HG02852 (cell line): ENCODE measurements around the gene GPR108.
"Not testable (repeated sequence)": the region's sequence is repeated elsewhere in the genome, so short reads cannot be mapped to it uniquely, and the experiment has no call there.

Source experiments
- ATAC-seq: cut with Tn5 transposase; IDR thresholded peaks from one replicate; pipeline ENCODE4 v1.9.1; 2021; ENCODE audit warnings: mild to moderate bottlenecking, moderate library complexity; ENCODE audit not compliant: unreplicated experiment

Gene GPR108

DNA sequence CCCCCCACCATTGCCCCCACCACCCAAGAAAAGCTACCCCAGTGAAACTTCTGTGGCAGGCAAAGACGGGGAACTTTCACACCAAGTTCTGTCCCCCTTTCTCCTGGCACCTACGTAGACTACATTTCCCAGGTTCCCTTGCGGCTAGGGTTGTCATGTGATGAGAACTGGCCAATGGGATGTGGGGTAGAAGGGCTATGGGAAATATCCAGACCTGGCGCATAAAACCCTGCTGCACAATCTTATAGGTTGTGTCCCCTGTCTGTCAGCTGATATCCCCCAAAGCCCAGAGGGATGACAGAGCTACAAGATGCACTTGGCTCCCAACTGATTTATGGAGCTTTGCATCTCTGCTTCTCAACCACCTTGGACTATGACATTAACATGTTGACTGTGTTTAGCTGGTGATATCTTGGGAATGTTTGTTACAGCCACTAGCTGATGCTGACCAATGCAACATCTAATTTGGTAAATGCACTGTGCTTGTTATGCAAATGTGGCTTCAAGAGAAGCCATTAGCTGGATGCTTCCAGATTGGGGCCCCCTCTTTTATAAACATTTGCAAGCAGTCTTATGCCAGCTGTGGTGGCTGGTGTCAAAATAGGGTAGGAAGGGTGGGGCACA, 23.8 kb upstream of the GPR108 start:
- ATAC-seq, result no peak

DNA sequence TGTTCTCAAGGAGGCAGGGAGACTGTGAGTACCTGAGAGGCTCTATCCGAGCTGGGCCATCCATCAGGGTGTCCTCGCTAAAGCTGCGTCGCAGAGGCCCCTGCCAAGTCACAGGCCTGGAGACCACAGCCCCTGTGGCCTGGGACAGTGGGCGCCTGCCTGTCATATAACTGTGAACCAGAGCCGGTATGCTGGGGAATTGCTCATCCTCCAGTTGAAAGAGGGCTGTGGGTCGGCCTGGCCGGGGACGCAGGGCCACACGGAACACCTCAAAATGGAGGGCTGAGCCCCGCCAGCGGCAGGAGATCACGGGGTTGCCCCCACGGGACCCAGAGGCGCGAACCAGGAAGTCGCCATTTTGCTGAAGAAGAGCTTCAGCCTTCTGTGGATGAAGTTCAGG, 23.2 kb upstream of the GPR108 start:
- ATAC-seq, result no peak

DNA sequence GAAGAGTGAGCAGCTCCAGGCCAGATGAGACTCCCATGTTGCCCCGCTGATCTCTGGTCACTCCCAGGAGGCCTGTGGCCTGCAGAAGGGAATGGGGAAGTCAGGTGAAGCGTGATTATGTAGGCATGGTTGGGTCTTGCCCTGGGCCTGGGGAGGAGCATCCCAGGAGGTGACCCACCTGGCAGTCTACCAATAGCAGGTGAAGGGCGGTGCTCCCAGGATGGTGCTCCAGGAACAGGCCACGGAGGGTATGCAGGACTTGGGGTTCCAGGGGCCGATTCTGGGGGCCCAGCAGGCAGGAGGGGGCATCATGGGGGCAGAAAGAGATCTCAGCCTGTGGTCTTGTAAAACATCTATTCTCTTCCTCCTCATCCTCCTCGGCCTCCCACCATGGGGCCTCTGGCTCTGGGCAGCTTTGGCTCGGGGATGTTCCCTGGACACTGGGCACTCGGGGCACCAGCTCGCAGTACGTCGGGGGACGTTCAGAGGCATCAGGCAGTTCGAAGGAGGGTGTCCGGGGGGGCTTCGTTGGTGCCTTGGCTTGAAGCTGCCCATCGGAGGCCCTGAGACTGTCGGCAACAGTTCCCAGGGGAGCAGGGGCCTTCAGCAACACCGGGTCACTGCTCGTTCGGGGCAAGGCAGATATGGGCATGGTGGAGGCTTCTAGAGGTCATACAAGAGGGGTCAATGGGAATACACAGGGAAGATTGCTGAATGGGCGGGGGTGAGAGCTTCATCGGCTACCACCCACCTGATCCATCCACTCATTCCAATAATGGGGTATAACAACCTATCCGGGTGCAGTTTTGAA, 17.5 kb upstream of the GPR108 start:
- no peak for ATAC-seq

DNA sequence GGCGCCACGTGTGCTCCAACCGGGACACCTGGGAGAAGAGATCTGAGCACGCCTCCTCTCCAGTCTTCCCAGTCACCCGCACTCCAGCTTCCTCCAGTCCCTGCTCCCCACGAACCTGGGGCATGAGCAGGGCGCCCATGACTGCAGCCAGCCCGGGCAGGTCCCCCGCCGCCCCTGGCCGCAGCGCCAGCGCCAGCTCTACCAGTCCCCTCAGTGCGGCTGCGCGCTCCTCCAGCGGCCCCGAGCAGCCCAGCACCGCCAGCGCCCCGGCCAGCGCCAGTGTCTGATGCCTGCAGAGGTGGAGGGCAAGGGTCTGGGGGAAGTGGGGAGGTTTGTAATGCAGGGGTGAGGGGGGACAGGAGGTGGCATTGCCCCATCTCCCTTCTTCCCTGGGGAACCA, 16.8 kb upstream of the GPR108 start:
- no peak for ATAC-seq

DNA sequence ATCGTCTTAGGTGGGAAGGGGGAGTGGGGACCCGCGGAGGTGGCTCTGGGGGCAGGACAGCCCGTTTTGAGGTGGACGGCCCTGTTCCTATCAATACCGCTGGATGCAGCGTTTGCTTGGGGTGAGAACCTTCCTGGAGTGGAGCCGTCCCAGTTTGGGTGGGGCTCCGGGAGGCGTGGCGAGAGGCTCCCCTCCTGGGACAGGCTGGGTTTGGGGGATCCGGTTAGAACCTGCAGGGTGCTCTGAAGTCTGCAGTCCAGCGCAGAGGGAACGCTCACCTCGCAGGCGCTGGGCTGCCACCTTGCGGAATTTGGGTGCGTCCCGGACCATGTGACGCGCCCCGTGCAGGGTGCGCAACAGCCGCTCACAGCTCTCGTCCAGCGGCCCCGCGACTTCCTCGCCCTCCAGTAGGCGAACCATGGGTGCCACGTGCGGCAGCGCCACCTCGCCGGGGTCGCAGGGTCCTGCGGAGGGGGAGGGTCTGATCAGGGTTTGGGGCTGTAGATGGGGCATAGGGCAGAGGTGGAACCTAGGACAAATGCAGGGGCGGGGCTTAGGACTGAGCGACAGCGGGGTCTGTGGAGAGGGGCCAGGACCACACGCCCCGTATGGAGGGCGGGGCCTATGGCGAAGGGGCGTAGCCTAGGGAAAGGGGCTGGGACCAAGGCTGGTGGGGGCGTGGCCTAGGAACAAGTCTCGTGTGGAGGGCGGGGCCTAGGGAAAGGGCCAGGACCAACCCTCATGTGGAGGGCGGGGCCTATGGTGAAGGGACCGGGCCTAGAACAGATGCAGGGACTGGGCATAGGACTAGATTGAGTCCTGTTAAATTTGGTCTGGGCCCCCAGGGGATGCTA, 16.0 kb upstream of the GPR108 start:
- peak; percentile 70 for ATAC-seq

DNA sequence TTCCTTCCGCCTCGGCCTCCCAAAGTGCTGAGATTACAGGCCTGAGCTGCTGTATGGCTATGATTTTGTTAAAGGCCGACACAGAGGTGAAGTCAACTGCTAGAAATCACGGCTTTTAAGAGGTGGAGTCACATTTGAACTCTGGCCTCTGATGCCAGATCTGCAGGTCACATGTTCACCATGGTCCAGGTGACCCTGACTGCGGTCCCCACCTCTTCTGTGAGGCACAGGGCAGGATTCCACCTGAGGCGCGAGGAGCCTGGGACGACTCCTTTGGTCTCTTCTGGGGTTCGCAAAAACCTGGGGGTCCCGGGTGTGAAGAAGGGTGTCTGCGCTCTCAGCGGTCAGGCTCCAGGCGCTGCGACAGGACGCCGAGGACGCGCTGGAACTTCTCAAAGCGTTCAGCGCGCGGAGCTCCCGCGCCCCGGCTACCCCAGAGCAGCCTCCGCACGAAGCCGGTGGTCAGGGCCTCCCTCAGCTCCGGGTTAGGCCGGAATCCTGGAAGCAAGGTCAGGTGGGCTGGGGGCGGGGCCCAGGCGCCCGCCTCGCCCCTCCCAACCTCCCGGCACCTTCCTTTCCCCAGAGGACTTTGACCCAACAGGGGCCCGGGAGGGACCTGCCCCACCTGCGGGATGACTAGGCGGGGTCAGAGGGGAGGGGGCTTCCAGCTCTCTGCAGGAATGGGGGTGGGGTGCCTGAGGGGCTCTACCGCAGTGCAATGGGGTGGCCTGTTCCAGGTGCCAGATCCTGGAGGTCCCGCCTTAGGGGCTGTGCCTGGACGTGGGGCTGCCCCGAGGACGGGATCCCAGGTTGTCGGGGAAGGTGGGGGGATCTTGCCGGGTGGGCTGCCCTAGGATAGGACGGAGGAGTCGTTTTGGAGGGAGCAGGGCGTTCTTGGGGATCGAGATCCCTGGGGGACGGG, 15.1 kb upstream of the GPR108 start:
- no peak for ATAC-seq

DNA sequence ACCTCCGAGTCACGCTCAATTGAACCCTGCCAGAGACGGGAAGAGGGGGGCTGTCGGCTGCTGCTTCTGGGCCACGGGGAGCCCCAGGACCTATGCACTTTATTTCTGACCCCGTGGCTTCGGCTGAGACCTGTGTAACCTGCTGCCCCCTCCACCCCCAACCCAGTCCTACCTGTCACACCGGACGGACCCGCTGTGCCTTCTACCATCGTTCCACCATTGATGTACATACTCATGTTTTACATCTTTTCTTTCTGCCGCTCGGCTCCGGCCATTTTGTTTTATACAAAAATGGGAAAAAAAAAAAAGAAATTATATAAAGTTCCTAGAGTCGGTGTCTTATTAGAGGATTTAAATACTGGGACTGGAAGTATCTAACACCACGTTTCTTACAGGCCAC, 13.8 kb upstream of the GPR108 start:
- no peak for ATAC-seq

DNA sequence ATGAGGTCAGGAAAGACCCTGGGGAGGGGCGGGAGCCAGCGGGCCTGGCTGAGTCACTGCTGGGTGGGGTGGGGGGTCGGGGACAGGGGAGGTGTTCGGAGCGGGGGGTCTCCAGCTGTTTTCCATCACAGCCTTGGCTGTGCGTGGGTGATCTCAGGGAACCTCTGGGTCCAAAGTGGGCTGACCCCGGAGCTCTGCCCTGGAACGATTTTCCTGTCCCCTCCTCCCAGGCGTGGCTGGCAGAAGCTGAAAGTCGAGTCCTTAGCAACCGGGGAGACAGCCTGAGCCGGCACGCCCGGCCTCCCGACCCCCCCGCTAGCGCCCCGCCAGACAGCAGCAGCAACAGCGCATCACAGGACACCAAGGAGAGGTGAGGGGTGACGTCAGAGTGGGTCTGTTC, 12.7 kb upstream of the GPR108 start:
- ATAC-seq, result no peak

DNA sequence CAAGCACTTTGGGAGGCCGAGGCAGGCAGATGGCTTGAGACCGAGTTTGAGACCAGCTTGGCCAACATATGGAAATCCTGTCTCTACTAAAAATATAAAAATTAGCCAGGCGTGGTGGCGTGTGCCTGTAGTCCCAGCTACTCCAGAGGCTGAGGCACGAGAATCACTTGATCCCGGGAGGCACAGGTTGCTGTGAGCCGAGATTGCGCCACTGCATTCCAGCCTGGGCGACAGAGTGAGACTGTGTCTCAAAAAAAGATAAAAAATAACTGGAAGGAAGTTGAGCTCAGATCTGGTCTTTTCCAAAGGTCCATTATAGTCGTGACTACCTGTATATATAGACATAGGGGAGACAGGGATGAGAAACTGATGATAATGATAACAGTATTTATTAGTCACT, 11.2 kb upstream of the GPR108 start:
- not testable (repeated sequence) for ATAC-seq

DNA sequence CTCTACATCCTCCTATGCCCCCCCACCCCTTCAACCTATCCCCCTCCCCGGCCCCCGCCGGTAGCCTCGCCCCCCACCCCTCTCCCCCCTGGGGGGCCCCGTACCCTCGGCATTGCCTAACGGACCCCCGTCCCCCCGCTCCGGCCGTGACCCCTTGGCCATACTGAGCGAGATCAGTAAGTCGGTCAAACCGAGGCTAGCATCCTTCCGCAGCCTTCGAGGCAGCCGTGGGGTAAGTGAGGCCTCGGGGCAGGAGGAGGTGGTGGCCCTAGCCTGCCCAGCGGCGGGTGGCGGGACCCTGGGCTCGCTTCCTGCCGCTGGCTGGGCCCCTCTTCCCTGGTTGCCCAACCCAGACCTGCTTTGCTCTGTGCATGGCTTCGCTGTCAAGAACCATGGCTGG, 8.6 kb upstream of the GPR108 start:
- no peak for ATAC-seq

DNA sequence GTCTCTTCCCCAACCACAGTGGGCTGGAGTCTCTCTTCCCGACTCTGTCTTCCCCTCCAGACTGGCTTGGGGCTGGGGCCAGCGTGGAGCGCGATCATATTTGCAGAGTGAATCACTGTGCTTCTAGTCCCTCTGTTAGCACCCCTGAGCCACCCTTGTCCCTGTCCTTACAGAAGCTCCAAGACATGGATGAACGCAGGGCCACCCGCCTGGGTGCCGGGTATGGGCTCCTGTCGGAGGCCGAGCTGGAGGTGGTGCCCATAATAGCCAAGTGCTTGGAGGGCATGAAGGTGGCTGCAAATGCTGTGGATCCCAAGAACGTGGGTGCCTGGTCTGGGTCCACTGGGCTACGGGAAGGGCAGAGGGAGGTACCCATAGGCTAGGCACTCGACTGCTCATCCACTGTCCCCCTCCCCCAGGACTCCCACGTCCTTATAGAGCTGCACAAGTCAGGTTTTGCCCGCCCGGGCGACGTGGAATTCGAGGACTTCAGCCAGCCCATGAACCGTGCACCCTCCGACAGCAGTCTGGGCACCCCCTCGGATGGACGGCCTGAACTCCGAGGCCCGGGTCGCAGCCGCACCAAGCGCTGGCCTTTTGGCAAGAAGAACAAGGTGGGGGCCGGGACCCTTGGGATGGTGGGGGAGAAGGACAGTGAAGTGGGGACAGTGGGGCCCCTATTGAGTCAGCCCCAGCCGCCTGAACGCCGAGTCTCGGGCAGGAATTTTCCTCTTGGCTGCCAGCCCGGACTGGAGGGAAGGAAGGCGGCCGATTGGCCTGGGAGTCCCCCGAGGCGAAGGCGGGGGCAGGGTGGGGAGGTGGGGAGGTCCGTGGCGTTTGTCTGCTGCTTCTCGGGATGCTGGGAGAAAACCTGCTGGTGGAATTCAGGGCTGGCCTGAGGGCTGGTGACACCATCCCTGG, 7.3 kb upstream of the GPR108 start:
- ATAC-seq, result no peak

DNA sequence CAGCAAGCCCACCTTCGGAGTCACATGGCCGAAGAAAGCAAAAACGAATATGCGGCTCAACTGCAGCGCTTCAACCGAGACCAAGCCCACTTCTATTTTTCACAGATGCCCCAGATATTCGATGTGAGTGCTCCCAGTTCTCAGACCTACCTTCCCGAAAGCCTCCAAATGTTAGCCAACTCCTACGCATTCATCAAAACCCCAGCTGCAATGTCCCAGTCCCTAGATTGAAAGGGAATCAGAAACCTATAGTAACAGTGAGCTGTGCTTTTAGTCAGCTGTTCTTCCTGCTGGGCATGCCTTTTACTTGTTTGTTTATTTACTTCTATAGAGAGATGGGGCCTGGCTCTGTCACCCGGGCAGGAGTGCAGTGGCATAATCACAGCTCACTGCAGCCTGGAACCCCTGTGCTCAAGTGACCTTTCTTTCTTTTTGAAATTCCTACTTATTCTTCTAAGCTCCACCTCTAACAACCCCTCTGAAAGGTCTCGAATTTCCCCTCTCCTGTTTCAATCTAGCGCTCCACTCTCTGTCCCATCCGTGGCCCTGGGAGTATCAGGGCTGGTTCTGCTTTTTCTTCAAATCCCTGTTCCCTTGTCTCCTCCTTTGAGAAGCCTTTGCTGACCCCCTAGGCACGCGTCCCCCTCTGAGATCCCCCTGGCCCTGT, 6.5 kb upstream of the GPR108 start:
- no peak for ATAC-seq

DNA sequence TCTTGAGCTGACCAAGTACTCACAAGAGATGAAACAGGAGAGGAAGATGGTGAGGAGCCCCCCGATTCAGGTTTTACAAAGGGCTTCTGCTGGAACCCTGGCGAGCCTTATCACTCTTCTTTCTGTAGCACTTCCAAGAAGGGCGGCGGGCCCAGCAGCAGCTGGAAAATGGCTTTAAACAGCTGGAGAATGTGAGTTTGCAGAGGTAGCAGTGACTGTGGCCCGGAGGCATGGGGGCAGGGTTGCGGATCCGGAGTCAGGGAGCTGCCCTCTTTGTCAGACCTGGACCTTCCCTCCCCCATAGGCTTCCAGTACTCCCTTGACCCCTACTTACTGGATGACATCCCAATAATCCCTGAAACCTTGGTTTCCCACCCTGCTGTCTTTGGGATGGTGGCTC, 5.7 kb upstream of the GPR108 start:
- no peak for ATAC-seq

DNA sequence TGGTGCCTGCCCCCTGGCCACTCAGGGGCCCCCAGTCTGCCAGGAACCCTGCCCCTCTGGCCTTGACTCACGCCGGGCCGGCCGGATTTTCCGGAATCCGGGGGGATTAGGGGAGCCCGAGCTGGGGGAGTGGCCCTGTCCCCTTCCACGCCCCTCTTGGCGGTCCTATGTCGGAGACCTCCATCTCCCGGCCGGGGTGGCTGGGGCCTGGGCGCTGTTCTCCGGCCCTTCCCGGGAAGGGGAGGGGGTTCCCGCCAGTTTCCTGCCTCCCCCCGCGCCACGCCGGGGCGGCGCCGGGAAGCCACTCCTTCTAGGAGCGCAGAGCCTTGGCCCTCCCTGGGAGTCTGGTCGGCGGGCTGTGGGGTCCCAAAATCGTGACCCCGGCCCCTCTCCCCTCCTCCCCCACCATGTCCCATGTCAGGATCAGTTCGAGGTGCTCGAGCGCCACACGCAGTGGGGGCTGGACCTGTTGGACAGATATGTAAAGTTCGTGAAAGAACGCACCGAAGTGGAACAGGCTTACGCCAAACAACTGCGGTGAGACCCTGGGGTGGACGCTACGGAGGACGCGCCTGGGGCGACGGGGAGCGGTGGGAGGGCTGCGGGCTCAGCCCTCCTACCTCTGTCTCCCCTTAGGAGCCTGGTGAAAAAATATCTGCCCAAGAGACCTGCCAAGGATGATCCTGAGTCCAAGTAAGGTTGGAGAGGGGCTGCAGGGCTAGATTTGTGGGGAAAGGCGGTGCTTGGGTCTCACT, 3.4 kb upstream of the GPR108 start:
- no peak for ATAC-seq

DNA sequence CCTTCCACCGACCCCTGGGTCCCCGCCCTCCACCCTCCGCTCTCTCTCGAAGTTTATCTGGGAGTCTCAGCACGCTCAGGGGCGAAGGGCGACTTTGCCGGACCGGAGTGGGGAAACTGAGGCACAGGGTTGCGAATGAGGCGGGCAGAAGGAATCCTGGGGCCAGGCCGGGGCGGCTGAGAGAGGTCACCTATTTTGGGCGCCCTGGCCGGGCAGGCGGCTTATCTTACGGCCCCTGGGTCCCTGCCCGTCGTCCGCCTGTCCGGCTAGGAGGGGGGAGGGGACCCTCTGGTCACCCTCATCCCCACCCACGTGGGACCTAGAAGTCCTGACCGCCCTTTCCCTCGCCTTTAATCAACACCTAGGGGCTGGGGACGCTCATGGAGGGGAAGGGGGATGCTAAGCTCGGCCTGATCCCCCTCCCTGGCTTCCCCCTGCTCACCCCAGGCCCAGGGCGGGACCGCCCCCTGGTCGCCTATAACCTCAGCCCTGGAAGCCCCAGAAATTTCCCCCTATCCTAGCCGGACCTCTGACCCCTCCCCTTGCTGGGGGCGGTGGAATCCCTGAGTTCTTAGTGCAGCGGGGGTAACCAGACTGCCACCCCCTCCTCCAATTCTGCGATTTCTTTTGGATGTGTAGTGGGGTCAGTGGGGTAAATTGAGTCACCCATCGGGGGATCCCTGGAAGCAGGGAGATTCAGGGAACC, 2.7 kb upstream of the GPR108 start:
- no peak for ATAC-seq

DNA sequence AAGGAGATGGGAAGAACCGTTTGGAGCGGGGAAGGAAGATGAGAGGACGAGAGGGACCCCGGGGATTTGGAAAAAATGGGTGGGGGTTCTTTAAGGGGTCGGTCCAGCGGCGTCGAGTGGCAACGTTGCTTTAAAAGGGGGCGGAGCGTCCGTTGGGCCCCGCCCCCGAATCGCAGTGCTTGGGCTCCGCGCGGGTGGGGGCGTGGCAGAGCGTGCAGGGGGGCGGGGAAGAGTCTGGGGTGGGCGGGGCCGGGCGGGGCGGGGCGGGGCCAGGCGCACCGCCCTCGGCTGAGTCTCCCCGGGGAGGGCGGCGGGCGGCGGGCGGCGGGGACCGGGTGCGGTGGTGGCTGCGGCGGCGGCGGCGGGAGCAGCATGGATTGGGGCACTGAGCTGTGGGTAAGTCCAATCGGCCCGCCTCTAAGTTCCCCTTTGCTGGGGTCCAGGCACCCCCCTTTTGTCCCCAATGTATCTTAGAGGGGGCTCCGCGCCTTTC, 2.1 kb upstream of the GPR108 start, which contains the start of gene TRIP10:
TRIP10 (plus strand) TSS at position 291 of the 493 bp plus-strand sequence; CDS start at position 373, 82 bp downstream.
- ATAC-seq, result no peak

DNA sequence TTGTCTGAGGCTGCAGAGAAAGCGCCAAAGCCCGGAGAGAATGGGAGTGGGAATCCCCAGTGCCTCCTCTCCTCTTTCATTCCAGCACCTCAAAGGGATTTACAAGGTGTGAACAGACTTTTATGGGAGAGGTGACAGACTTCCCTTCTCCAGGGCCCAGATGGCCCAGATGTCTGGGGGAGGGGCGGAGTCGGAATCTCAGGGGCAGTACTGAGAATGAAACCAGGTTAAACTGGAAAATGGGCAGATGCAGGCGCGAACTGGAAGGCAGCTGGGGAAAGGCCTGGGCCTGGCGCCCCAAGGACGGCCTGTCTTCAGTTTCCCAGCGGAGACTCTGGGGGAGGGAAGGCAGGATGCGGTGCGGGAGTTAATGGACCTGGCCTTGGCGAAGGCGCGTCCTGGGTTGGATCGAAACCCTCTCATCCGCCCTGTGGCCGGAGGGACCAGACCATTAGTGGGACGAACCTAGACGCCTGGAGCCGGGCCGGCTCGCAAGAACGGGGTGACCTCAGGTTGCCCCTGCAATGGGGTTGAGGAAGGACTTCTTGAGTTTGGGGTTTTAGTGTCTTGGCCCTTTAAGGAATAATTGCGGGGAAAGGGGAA, 1.5 kb upstream of the GPR108 start:
- no peak for ATAC-seq
